NCI-H748 (cell line): ENCODE measurements around the gene LY6G6D.

Source experiments
- DNase-seq: peaks from one replicate; lab custom pipeline; 2025; ENCODE audit not compliant: unreplicated experiment; lab: John Stamatoyannopoulos, UW

LY6G6D gene, protein sequence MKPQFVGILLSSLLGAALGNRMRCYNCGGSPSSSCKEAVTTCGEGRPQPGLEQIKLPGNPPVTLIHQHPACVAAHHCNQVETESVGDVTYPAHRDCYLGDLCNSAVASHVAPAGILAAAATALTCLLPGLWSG

DNA sequence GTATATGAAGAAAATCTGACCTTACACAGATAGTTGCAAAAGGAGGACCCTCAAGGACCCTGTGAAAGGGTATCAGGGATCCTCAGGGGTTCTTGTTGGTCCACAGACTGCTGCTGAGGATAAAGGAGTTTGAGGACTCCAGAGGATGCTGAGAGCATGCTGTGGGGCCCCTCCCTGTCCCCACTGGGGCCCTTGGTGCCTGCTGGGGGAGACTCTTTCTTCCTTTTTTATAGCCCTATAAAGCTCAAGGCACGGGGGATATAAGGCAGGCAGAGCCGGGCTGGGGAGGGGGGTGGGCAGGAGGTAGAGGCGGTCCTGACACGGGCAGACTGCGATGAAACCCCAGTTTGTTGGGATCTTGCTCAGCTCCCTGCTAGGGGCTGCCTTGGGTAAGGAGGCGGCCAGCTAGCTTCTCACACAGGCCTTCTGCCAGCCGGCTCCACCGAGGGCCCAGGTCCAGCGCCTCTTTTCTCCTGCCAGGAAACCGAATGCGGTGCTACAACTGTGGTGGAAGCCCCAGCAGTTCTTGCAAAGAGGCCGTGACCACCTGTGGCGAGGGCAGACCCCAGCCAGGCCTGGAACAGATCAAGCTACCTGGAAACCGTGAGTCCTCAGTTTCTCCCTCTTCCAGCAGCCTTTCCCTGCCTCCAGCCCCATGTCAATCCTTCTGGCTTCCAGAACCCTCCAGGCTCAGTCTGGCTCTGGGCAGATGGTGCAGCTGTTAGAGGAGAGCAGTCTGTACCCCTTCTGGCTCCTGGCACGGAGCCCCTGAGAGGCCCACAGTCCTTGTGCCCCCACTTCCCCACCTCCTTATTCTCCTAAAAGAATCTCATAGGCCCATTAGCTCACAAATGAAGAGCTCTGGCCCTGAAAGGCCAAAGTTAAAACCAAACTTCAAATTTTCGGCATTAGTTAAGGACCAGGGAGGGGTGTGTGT is at the start of gene LY6G6D:
Gene LY6G6D, plus strand, starts transcription at position 327 of the 937 bp plus-strand sequence. Its CDS starts 8 bp downstream, at position 335.
- no peak for DNase-seq

DNA sequence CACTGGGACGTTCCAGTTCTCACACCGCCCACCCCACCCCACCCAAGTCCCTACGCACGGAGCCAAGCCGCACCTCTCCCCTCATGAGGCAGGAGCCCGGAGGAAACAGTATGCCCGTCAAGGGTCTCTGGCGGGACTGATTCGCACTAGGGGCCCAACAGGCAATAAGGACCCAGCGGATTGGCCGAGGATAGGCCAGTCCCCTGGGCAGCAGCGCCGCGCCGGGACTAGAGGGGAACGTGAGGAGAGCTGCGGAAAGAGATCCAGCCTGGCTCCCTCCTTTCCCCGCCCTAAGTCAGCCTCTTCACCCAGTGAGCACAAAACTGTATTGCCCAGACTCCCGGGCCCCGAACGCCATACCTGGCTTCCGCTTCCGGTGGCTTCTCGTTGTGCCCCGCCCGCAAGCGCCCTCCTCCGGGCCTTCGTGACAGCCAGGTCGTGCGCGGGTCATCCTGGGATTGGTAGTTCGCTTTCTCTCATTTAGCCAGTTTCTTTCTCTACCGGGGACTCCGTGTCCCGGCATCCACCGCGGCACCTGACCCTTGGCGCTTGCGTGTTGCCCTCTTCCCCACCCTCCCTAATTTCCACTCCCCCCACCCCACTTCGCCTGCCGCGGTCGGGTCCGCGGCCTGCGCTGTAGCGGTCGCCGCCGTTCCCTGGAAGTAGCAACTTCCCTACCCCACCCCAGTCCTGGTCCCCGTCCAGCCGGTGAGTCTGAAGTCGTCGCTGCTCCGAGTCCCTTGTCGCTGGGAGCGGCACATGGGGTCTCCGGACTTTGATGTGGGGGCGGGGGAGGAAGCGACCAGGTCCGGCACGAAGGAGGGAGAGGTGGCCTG is 49.4 kb upstream of the LY6G6D start, which contains the start of gene CSNK2B:
Gene CSNK2B, plus strand, starts transcription at position 580 of the 836 bp plus-strand sequence. CDS start 752 bp downstream, outside the sequence.
- peak; percentile 99 for DNase-seq

DNA sequence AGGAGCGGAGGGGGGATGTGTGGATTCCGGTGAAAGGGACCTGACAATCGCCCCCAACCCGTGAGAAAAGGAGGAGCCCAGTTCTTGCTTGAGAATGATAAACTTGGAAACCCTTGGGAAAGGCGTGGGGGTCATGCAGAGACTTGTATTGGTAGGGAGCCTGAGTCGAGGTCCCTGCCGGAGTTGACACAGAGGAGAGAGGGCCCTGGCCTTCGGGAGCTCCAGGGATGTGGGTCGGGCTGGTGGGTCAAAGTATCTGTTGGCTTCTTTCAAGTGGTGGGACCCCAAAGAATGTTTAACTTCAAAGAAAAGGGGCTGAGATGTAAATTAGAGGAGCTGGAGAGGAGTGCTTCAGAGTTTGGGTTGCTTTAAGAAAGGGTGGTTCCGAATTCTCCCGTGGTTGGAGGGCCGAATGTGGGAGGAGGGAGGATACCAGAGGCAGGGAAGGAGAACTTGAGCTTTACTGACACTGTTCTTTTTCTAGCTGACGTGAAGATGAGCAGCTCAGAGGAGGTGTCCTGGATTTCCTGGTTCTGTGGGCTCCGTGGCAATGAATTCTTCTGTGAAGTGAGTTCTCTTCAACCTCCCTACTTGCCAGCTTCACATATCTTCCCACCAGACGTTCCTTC is 48.7 kb upstream of the LY6G6D start:
- DNase-seq = no peak

DNA sequence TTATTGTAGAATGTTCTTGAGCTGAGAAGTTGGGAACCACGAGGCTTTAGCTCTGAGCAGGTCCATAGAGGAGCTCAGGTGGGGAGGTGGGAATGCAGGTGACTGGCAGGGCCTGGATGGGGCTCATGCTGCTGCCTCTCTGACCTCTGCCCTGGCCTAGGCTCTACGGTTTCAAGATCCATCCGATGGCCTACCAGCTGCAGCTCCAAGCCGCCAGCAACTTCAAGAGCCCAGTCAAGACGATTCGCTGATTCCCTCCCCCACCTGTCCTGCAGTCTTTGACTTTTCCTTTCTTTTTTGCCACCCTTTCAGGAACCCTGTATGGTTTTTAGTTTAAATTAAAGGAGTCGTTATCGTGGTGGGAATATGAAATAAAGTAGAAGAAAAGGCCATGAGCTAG is 45.5 kb upstream of the LY6G6D start, which contains the start of gene LY6G5B:
Gene LY6G5B, plus strand, starts transcription at position 301 of the 400 bp plus-strand sequence. CDS start 975 bp downstream, outside the sequence.
- no peak for DNase-seq

DNA sequence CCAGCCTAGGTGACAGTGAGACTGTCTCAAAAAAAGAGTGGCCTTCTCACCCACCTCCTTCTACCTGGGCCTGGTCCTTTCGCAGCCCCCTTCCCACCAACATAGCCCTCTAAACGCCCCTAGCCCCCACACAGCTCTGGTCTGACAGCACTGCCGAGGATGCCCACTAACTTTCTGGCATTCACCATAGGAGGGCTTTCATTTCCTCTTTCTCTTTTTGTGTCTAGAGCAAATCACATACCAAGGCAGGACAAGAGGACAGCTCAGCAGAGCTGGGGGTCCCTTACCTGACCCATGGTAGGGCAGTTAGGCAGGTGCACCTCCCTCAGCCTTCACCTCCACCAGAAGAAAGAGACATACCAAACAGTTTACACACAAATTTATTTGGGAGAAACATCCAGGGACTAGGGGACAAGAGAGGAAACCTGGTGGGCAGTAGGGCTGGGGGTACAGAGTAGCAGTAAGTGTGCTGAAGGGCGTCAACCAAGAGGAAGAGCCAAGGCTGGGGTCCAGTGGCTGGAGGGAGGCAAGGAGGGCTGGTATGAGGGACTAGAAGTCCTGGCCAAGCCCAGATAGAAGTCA is 38.7 kb upstream of the LY6G6D start:
- no peak for DNase-seq

DNA sequence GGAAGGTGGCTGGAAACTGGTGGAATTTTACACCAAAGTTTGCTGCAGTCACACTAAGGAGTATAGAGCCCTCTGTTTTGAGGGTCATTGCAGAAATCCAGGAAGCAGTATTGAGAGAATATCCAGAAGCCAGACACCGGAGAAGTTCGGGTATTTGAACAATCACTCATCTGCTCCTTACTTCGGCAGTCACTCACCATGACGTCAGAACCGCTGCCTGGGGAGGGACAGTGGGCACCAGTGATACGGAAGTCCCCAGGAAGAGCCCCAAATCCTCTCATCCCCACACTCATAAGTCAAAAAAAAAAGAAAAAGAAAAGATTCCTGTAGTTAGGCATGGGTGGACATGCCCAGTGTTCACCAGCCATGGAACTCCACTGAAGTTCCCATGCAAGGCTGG is 38.2 kb upstream of the LY6G6D start:
- no peak for DNase-seq

DNA sequence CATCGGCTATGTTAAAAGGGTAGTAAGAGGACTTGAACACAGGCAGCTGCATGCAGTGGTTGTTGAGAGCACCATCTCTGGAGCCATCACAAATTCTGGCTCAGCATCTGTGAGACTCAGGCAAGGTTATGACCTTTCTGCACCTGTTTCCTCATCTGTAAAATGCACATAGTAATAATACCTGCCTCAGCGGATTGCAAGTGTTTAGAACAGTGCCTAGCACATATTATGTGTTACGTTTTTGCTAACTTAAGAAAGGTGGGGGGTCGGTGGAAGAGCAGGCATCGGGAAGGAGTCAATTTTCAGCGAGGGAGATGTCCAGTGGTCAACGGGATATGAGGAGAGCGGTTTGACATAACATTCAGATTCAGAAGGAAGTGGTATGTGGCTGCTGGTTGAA is 37.2 kb upstream of the LY6G6D start:
- DNase-seq = no peak

DNA sequence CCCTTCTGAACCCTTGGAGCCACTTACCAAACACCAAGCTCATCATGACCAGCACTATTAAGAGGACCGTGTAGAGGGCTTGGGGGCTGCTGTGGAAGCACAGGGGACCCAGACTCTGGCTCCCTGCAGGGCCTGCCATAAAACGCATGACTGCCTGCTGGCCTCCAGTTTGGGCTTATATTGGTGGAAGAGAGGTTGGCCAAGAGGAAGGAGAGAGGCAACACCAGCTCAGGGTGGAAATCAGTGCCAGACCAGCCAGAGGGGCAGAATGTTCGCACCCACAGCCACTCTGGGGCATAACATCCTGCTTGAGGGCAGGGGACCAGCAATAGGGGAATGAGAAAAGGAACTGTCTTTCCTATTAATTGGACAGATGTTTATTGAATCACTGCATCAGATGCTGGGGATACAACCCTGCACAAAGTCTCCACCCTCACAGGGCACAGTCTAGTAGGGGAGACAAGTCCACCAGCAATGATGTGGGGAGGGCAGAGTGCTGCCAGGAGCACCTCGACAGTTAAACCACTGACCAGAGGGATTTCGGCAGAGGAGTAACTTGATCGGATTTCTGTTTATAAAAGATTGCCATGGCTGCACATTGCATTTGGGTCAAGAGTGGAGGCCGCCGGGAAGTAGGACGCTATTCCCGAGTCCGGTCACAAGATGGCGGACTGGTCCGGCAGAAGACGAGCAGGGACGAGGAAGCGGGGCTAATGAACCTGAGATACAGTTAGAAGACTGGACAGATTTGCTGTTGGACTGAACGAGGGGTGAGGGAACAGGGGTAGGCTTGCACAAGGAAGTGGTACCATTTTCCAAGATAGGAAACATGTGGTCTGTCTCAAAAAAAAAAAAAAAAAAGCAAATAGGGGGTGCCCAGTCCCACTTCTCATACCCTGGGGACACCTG is 34.7 kb upstream of the LY6G6D start, which contains the start of gene LY6G5C:
Gene LY6G5C, minus strand, starts transcription at position 842 of the 909 bp plus-strand sequence. Its CDS starts 694 bp downstream, at position 148.
- DNase-seq = peak; percentile 95

DNA sequence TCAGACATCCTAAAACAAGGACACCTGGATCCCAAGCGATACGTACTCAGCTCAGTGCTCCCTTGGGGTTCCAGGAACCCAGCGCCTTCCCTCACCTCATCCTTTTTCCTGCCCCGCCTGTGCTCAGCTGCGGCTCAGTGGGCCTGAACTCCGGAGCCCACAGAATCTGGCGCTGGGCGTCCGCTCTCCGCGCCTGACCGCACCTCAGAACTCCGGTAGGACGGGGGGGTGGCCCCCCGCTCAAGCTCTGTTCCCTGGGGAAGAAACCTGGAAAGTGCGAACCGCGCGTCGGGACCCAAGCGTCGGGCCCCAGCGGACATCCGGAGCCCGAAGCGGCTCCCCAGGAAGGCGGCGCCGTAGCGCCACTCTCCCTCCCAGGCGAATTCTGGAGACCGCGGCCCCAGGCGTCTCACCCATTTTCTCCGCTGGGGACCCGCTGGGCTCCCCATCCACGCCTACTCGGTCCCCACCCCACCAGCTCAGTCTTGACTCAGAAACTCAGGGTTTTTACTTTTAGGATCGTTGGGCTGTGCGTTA is 33.9 kb upstream of the LY6G6D start:
- peak; percentile 79 for DNase-seq

DNA sequence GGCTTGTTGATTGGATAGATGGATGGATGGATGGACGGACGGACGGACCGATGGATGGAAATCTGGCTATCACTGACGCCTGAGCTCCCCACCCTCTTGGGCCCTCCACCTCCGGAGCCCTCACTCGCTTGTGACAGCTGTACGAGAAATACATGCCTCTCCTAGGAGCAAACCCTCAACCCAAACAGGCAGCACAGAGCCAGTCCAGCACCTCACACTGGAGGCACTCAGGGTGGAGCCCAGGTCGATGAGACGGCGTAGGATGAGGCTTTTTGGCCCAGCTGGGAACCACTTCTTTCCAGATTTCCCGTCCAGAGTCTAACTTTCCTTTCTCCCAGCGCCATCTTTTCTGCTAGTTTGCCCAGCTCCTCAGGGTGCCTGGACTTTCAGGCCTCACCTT is 31.6 kb upstream of the LY6G6D start:
- peak; percentile 59 for DNase-seq

DNA sequence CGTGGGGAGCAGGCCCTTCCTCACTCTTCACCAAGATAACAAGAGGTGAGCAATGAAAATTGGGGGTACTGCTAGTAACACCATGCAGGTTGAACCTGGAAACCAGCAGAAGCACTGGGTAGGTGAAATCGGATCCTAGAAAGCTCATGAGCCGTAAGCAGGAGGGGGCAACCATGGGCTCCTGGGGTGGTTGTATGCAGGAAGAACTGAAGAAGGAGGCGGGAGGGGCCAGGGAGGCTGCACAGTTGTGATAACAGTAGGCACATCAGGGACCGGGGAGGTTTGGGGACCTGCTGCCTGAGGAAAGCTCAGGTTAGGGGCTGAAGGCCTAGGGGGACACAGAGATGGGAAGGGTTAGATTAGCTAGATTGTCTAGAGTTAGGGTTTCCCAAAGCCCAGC is 28.7 kb upstream of the LY6G6D start:
- DNase-seq = no peak

DNA sequence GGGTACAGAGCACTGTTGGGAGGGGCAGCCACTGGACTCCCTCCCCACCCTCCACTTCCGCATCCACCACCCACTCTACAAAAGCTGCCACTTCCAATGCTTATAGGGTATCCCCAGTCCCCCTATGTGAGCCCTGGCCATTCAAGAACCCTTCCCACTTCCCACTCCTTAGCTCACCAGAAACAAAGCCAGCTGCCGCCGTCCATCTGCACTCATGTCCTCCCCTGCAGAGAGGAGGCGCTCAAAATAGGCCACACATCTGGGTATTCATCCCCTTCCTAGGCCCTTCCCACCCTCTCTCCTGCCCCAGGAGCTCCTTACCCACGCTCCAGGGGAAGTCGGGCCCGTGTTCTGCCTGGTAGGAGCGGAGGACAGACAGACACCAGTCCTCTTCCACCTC is 27.8 kb upstream of the LY6G6D start:
- no peak for DNase-seq

DNA sequence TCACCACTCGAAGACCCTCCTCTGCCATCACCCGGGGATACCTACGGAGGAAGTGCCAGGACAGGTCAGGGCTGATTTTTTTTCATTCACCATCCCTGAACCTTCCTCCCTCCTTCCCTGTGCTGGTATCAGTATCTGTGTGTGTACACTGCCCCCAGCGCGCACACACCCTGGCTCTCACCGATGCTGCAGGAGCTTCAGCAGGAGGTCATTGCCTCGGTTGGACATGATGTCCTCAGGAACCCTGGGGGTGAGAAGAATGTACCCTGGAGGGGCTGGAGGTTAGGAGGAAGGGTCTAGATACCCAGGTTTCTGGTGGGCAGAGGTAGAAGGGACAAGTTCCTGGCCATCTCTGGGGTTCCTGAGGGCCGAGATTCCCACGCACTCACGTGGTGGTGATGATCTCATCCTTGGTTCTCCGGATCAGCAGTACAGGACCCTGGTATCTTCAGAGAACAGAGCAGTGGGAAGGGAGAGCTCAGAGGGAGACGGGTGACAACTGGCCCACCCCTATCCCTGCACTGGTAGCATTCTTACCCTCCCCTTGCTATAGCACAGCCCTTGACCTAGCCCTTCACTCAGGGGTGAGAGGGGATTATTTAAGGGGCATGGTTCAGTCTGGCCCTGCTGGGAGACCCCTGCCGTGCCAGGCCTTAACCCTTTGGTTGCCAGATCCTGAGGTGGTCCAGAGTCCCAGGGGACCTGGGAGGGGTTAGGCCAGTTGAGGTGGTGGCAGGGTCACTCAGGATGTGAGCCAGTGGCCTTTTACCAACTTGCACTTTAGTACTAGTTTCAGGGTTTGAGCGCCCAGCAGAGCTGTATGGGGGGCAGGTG is 27.1 kb upstream of the LY6G6D start:
- no peak for DNase-seq

DNA sequence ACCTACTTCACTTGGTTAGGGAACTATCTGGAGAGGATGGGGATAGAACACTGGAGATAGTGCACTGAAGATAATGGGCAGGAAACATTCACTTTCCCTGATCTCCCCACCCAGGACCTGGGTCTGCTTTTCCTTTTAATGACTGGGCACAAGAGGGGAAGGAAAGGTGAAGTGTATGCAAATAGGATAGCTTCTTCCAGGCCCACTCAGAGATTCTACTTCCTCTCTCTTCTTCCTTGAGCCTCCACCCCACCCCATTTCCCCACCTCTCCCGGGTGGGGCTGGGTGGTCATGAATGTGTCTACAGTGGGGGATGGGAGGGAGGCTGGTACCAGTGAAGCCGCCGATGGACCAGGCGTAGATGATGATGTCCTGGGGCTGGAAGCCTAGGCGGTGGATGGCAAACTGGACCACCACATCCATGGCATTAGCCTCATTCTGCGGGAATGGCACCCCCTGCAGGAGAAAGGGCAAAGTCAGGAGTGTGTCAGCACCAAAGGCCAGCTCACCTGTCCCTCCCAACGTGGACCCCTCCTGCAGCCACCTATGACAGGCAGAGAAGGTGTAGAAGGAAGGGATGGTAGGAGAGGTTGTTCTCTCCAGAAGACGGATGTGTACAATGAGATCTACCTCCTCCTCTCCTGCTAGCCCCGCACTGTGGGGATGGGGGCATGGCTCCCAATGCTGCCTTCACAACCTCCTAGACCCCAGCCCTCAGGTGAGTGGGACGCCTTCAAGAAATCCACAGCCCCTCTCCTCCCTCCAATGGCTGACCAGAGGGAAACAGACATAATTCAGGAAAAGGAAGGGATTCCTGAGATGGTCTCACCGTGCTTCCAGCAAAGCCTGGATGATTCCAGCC is 25.7 kb upstream of the LY6G6D start:
- DNase-seq = no peak

DNA sequence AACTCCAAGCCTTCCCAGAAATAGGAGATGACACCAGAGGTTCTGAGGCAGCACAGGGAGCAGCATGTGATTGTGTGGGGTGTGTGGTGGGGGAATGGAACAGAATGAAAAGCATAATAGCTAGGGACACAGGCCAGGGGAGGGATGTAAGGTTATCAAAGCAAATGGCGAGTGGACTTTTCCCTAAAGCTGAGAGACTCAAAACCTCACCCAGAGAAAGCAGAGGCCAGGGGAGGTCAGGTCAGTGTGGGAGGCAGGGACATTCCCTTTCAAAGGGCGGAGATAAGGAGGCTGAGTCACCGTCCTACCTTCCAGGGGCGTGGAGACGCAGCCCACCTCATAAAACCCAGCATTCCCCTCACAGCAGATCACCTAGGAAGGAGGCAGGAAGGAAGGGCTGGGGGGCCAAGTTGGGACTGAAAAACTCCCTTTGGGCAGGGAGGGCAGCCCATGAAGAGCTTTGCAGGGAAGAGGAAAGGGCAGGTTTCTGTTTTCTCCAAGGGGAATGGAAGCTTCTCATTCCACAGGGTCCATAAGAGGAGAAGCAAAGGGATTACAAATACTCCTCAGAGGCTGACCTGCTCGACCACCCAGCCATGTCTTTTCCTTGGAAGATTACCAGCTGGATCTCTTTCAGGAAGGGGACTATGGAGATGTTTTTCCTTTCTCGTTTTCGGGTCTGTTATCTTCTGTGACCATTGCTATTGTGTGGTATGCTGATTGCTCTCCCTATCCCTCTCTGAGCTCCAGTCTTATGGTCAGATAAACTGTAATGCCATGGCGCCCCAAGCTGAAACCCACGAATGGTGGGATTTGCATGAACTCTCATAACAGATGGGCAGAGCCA is 24.7 kb upstream of the LY6G6D start:
- DNase-seq = no peak

DNA sequence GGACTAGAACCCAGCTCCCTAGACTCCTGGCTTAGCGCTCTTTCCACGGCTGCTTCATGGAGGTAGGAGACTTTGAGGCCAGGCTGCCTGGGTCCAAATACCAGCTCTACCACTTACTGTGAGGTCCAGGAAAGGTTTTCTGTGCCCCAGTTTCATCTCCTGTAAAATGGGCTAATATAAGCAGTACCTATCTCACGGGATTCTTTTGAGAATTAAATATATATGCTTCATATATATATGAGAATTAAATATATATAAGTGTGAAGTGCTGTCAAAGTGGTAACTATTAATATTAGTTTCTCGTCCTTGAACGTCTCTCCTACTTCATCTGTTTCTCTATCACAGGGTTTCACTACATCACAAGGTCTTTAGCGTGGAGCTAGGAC is 24.1 kb upstream of the LY6G6D start:
- no peak for DNase-seq
